ENCODE measurements around the gene SF3A2.

SF3A2 gene

GRCh38 chr19:2226051-2226839 is 10.4 kb upstream of the SF3A2 start:
- H3K9me3 ChIP-seq (ENCODE audit: insufficient read depth, low read length), result no peaks in the 10 kb centered on the region
- H3K79me2 ChIP-seq (ENCODE audit: insufficient read depth, low read length), result peaks cover 11% of the 10 kb centered on the region
- TF ChIP-seq EZH2phosphoT487 (conservative IDR thresholded peaks at IDR 0.05; ENCODE audit: low read length), result no peak
- TF ChIP-seq, protein P1, sequence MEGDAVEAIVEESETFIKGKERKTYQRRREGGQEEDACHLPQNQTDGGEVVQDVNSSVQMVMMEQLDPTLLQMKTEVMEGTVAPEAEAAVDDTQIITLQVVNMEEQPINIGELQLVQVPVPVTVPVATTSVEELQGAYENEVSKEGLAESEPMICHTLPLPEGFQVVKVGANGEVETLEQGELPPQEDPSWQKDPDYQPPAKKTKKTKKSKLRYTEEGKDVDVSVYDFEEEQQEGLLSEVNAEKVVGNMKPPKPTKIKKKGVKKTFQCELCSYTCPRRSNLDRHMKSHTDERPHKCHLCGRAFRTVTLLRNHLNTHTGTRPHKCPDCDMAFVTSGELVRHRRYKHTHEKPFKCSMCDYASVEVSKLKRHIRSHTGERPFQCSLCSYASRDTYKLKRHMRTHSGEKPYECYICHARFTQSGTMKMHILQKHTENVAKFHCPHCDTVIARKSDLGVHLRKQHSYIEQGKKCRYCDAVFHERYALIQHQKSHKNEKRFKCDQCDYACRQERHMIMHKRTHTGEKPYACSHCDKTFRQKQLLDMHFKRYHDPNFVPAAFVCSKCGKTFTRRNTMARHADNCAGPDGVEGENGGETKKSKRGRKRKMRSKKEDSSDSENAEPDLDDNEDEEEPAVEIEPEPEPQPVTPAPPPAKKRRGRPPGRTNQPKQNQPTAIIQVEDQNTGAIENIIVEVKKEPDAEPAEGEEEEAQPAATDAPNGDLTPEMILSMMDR (IDR thresholded peaks at IDR 0.05; ENCODE audit: insufficient read depth, low read length, poor library complexity, severe bottlenecking), result no peak
- H3K4me2 ChIP-seq (ENCODE audit: low read depth, low read length, poor library complexity, severe bottlenecking), result no peak overlapping the region
- H3K36me3 ChIP-seq (ENCODE audit: low read length), result no peaks in the 10 kb centered on the region
- no peak overlapping the region for H3K27ac ChIP-seq (ENCODE audit: low read depth, low read length)
- H3K27me3 ChIP-seq (ENCODE audit: low read length), result no peaks in the 10 kb centered on the region
- H2AFZ ChIP-seq (ENCODE audit: low read depth, low read length, severe bottlenecking), result no peak overlapping the region
- no peaks in the 10 kb centered on the region for H4K20me1 ChIP-seq (ENCODE audit: low read depth, low read length)
- H3K4me3 ChIP-seq (ENCODE audit: insufficient read depth, low read length, poor library complexity, severe bottlenecking), result no peak overlapping the region
- peaks cover 27% of the 10 kb centered on the region for H3F3A ChIP-seq (ENCODE audit: insufficient read depth)
- no peaks in the 10 kb centered on the region for H3K9me2 ChIP-seq (replicated peaks; ENCODE audit: insufficient read depth, low read length)
- H3K9ac ChIP-seq (ENCODE audit: low read length), result no peak overlapping the region

DNA sequence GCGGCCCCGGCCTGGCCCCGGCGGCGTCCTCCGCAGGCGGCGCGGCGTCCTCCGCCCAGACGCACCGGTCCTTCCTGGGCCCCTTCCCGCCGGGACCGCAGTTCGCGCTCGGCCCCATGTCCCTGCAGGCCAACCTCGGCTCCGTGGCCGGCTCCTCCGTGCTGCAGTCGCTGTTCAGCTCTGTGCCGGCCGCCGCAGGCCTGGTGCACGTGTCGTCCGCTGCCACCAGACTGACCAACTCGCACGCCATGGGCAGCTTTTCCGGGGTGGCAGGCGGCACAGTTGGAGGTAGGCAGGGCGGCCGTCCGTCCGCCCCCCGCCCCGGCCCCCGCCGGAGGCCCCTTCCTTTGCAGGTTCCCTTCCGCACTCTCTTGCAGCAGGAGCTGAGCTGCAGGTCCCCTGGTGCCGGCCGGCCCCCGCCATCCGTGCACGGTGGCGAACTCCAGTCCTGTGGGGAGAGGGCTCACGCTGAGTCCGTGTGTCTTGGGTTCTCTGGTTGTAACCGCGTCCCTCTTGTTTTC is 9.7 kb upstream of the SF3A2 start:
- Histone ChIP-seq H3K79me2 (ENCODE audit: insufficient read depth, low read length) (peaks cover 11% of the 10 kb centered on the region), H3K9me3 (ENCODE audit: insufficient read depth, low read length) (no peaks in the 10 kb centered on the region), H3K36me3 (ENCODE audit: low read length) (no peaks in the 10 kb centered on the region), H3K4me3 (ENCODE audit: insufficient read depth, low read length, poor library complexity, severe bottlenecking) (no peak overlapping the region), H4K20me1 (ENCODE audit: low read depth, low read length) (no peaks in the 10 kb centered on the region), H3F3A (ENCODE audit: insufficient read depth) (peaks cover 27% of the 10 kb centered on the region), H3K9me2 (replicated peaks; ENCODE audit: insufficient read depth, low read length) (no peaks in the 10 kb centered on the region), H2AFZ (ENCODE audit: low read depth, low read length, severe bottlenecking) (no peak overlapping the region), H3K27me3 (ENCODE audit: low read length) (no peaks in the 10 kb centered on the region), H3K4me2 (ENCODE audit: low read depth, low read length, poor library complexity, severe bottlenecking) (peak overlapping the region; percentile 88), H3K27ac (ENCODE audit: low read depth, low read length) (peak overlapping the region; percentile 99), H3K9ac (ENCODE audit: low read length) (peak overlapping the region; percentile 85)
- no peak for TF ChIP-seq EZH2phosphoT487 (conservative IDR thresholded peaks at IDR 0.05; ENCODE audit: low read length)
- TF ChIP-seq, protein P1 (IDR thresholded peaks at IDR 0.05; ENCODE audit: insufficient read depth, low read length, poor library complexity, severe bottlenecking), result no peak

GRCh38 chr19:2227415-2228156 is 9.0 kb upstream of the SF3A2 start:
- peak overlapping the region; percentile 99 for H3K27ac ChIP-seq (ENCODE audit: low read depth, low read length)
- peak overlapping the region; percentile 50 for H3K4me3 ChIP-seq (ENCODE audit: insufficient read depth, low read length, poor library complexity, severe bottlenecking)
- H2AFZ ChIP-seq (ENCODE audit: low read depth, low read length, severe bottlenecking), result no peak overlapping the region
- peaks cover 11% of the 10 kb centered on the region for H3K79me2 ChIP-seq (ENCODE audit: insufficient read depth, low read length)
- peaks cover 30% of the 10 kb centered on the region for H3F3A ChIP-seq (ENCODE audit: insufficient read depth)
- H3K9me3 ChIP-seq (ENCODE audit: insufficient read depth, low read length), result no peaks in the 10 kb centered on the region
- H3K4me2 ChIP-seq (ENCODE audit: low read depth, low read length, poor library complexity, severe bottlenecking), result peak overlapping the region; percentile 88
- TF ChIP-seq EZH2phosphoT487 (conservative IDR thresholded peaks at IDR 0.05; ENCODE audit: low read length), result no peak
- TF ChIP-seq, protein P1 (IDR thresholded peaks at IDR 0.05; ENCODE audit: insufficient read depth, low read length, poor library complexity, severe bottlenecking), result no peak
- peak overlapping the region; percentile 85 for H3K9ac ChIP-seq (ENCODE audit: low read length)
- no peaks in the 10 kb centered on the region for H4K20me1 ChIP-seq (ENCODE audit: low read depth, low read length)
- H3K9me2 ChIP-seq (replicated peaks; ENCODE audit: insufficient read depth, low read length), result no peaks in the 10 kb centered on the region
- H3K36me3 ChIP-seq (ENCODE audit: low read length), result no peaks in the 10 kb centered on the region
- H3K27me3 ChIP-seq (ENCODE audit: low read length), result no peaks in the 10 kb centered on the region

Measured in SU-DHL-6 (cell line).